ENCODE measurements around the gene MID1.

The MID1 gene

DNA sequence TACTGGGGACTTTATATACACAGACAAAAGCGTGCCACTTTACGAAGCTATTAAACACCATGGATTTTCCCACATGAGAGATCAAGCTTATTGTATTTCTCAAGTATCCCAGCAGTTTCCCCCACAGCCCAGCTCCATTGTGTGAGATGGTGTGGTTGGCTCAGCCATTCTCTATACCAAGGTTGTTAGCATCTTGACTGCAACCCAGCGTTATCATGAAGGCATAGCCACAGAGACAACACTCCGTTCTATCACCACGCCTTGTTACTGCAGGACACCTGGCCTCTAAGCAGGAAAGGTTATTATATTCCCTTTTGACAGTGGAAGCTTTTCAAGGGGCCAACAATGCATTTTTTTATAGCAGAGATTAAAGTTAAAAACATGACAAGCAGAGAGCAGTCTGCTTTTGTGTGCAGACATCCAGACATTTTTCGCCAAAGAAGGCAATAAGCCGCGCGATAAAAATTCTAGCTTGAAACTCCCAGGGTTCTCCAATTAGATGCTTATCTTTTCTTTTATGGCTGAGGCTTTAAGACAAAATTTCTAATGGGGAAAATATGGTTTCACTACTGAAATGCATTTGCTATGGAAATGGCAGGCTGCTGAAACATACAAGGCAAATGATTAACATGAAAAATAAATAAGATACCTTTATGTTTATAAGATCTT, 206.1 kb downstream of the MID1 start:
- Histone ChIP-seq H3K27me3 (ENCODE audit: insufficient read depth, low read length, poor library complexity, severe bottlenecking) (no peaks in the 10 kb centered on the region), H3K4me3 (ENCODE audit: low read length, poor library complexity, severe bottlenecking) (no peak overlapping the region), H3K9me2 (replicated peaks; ENCODE audit: low read depth, low read length) (no peaks in the 10 kb centered on the region), H3K9ac (ENCODE audit: low read depth, low read length, poor library complexity, severe bottlenecking) (no peak overlapping the region), H3K79me2 (ENCODE audit: insufficient read depth, low read length) (no peaks in the 10 kb centered on the region), H3K4me1 (ENCODE audit: insufficient read depth, low read length, poor library complexity, severe bottlenecking) (no peaks in the 10 kb centered on the region), H3F3A (ENCODE audit: low read depth) (no peaks in the 10 kb centered on the region), H2AFZ (ENCODE audit: low read length) (no peak overlapping the region), H3K36me3 (ENCODE audit: insufficient read depth, low read length) (no peaks in the 10 kb centered on the region), H3K4me2 (ENCODE audit: low read depth, low read length, poor library complexity, severe bottlenecking) (no peak overlapping the region), H3K9me3 (ENCODE audit: insufficient read depth, low read depth, low read length) (no peaks in the 10 kb centered on the region), H4K20me1 (ENCODE audit: insufficient read depth, low read length, poor library complexity, severe bottlenecking) (no peaks in the 10 kb centered on the region)
- TF ChIP-seq, protein P1, sequence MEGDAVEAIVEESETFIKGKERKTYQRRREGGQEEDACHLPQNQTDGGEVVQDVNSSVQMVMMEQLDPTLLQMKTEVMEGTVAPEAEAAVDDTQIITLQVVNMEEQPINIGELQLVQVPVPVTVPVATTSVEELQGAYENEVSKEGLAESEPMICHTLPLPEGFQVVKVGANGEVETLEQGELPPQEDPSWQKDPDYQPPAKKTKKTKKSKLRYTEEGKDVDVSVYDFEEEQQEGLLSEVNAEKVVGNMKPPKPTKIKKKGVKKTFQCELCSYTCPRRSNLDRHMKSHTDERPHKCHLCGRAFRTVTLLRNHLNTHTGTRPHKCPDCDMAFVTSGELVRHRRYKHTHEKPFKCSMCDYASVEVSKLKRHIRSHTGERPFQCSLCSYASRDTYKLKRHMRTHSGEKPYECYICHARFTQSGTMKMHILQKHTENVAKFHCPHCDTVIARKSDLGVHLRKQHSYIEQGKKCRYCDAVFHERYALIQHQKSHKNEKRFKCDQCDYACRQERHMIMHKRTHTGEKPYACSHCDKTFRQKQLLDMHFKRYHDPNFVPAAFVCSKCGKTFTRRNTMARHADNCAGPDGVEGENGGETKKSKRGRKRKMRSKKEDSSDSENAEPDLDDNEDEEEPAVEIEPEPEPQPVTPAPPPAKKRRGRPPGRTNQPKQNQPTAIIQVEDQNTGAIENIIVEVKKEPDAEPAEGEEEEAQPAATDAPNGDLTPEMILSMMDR (conservative IDR thresholded peaks at IDR 0.05; ENCODE audit: low read length), result no peak
- TF ChIP-seq EZH2phosphoT487 (IDR thresholded peaks at IDR 0.05; ENCODE audit: borderline replicate concordance), result no peak

DNA sequence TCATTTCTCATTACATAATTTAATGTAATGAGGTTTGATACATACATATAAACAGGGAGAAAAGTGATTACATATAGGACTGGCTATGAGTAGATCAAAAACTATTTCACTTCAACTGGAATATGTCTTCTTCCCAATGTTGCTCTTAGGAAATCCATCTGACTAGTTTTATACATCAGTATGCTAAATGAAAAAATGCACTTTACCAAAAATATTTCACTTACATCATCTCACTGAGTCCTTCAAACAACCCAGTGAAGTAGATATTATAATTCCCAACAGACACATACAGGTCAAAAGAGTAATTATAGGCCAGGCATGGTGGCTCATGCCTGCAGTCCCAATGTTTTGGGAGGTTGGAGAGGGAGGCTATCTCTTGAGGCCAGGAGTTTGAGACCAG, 215.9 kb downstream of the MID1 start:
- Histone ChIP-seq H3K27me3 (ENCODE audit: insufficient read depth, low read length, poor library complexity, severe bottlenecking) (no peaks in the 10 kb centered on the region), H3K9ac (ENCODE audit: low read depth, low read length, poor library complexity, severe bottlenecking) (no peak overlapping the region), H3K4me3 (ENCODE audit: low read length, poor library complexity, severe bottlenecking) (no peak overlapping the region), H2AFZ (ENCODE audit: low read length) (no peak overlapping the region), H4K20me1 (ENCODE audit: insufficient read depth, low read length, poor library complexity, severe bottlenecking) (no peaks in the 10 kb centered on the region), H3K9me3 (ENCODE audit: insufficient read depth, low read depth, low read length) (no peaks in the 10 kb centered on the region), H3K9me2 (replicated peaks; ENCODE audit: low read depth, low read length) (no peaks in the 10 kb centered on the region), H3K4me1 (ENCODE audit: insufficient read depth, low read length, poor library complexity, severe bottlenecking) (no peaks in the 10 kb centered on the region), H3K79me2 (ENCODE audit: insufficient read depth, low read length) (no peaks in the 10 kb centered on the region), H3K4me2 (ENCODE audit: low read depth, low read length, poor library complexity, severe bottlenecking) (no peak overlapping the region), H3F3A (ENCODE audit: low read depth) (no peaks in the 10 kb centered on the region), H3K36me3 (ENCODE audit: insufficient read depth, low read length) (no peaks in the 10 kb centered on the region)
- TF ChIP-seq EZH2phosphoT487 (IDR thresholded peaks at IDR 0.05; ENCODE audit: borderline replicate concordance), result no peak
- TF ChIP-seq, protein P1 (conservative IDR thresholded peaks at IDR 0.05; ENCODE audit: low read length), result no peak

DNA sequence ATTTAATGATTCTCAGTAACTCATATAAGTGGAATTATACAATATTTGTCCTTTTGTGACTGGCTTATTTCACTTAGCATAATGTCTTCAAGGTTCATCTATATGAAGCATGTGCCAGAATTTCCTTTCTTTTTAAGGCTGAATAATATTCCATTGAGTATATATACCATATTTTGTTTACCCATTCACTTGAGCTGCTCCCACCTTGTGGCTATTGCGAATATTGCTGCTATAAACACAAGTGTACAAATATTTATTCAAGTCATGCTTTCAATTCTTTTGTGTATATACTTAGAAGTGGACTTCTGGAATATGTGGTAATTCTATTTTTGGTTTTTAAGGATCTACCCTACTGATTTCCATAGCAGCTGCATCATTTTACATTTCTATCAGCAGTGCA, 219.1 kb downstream of the MID1 start:
- Histone ChIP-seq H3K4me1 (ENCODE audit: insufficient read depth, low read length, poor library complexity, severe bottlenecking) (no peaks in the 10 kb centered on the region), H3K9ac (ENCODE audit: low read depth, low read length, poor library complexity, severe bottlenecking) (no peak overlapping the region), H3K27me3 (ENCODE audit: insufficient read depth, low read length, poor library complexity, severe bottlenecking) (no peaks in the 10 kb centered on the region), H2AFZ (ENCODE audit: low read length) (no peak overlapping the region), H4K20me1 (ENCODE audit: insufficient read depth, low read length, poor library complexity, severe bottlenecking) (no peaks in the 10 kb centered on the region), H3K4me3 (ENCODE audit: low read length, poor library complexity, severe bottlenecking) (no peak overlapping the region), H3K79me2 (ENCODE audit: insufficient read depth, low read length) (no peaks in the 10 kb centered on the region), H3K9me3 (ENCODE audit: insufficient read depth, low read depth, low read length) (no peaks in the 10 kb centered on the region), H3K36me3 (ENCODE audit: insufficient read depth, low read length) (no peaks in the 10 kb centered on the region), H3K9me2 (replicated peaks; ENCODE audit: low read depth, low read length) (no peaks in the 10 kb centered on the region), H3F3A (ENCODE audit: low read depth) (no peaks in the 10 kb centered on the region), H3K4me2 (ENCODE audit: low read depth, low read length, poor library complexity, severe bottlenecking) (no peak overlapping the region)
- TF ChIP-seq EZH2phosphoT487 (IDR thresholded peaks at IDR 0.05; ENCODE audit: borderline replicate concordance), result no peak
- TF ChIP-seq, protein P1 (conservative IDR thresholded peaks at IDR 0.05; ENCODE audit: low read length), result no peak
